Activated naive CD4-positive, alpha-beta T cell treated with anti-CD3 and anti-CD28 coated beads, Interleukin-2, amount 50 U/mL, for 24 hours (primary cell): ENCODE measurements around the gene AKAP13.
"Not testable (repeated sequence)": the region's sequence is repeated elsewhere in the genome, so short reads cannot be mapped to it uniquely, and the experiment has no call there.

ENCODE experiments used
- H3K27ac Mint-ChIP-seq: one replicate; pipeline ENCODE4 v1.8.0; 2021; ENCODE audit warnings: mild to moderate bottlenecking, mixed read lengths
- H3K27me3 Mint-ChIP-seq: one replicate; pipeline ENCODE4 v1.8.0; 2021; ENCODE audit warnings: mixed read lengths
- H3K36me3 Mint-ChIP-seq: one replicate; pipeline ENCODE4 v1.8.0; 2021; ENCODE audit warnings: mixed read lengths
- H3K4me1 Mint-ChIP-seq: one replicate; pipeline ENCODE4 v1.8.0; 2021; ENCODE audit warnings: mixed read lengths
- H3K4me3 Mint-ChIP-seq: one replicate; pipeline ENCODE4 v1.8.0; 2021; ENCODE audit warnings: mild to moderate bottlenecking, mixed read lengths
- H3K9me3 Mint-ChIP-seq: one replicate; pipeline ENCODE4 v1.8.0; 2021; ENCODE audit warnings: mixed read lengths

AKAP13 gene

GRCh38 chr15:85481543-85481942, 101.1 kb downstream of the AKAP13 start:
- H3K9me3 Mint-ChIP-seq, H3K27me3 Mint-ChIP-seq, H3K36me3 Mint-ChIP-seq, H3K4me3 Mint-ChIP-seq: not testable (repeated sequence)
- peak overlapping the region; percentile 6 for H3K27ac Mint-ChIP-seq
- peaks cover 87% of the 10 kb centered on the region for H3K4me1 Mint-ChIP-seq

GRCh38 chr15:85482894-85483293, 102.5 kb downstream of the AKAP13 start:
- H3K27ac Mint-ChIP-seq, result peak overlapping the region; percentile 30
- H3K36me3 Mint-ChIP-seq, result peaks cover 4% of the 10 kb centered on the region
- no peaks in the 10 kb centered on the region for H3K9me3 Mint-ChIP-seq
- H3K27me3 Mint-ChIP-seq, result no peaks in the 10 kb centered on the region
- peaks cover 81% of the 10 kb centered on the region for H3K4me1 Mint-ChIP-seq
- no peak overlapping the region for H3K4me3 Mint-ChIP-seq

GRCh38 chr15:85483955-85484354, 103.6 kb downstream of the AKAP13 start:
- not testable (repeated sequence) for H3K4me3 Mint-ChIP-seq, H3K36me3 Mint-ChIP-seq, H3K9me3 Mint-ChIP-seq, H3K27me3 Mint-ChIP-seq
- Mint-ChIP-seq H3K27ac (peak overlapping the region; percentile 80), H3K4me1 (peaks cover 83% of the 10 kb centered on the region)

- not testable (repeated sequence) for H3K4me3 Mint-ChIP-seq, H3K27me3 Mint-ChIP-seq, H3K36me3 Mint-ChIP-seq, H3K9me3 Mint-ChIP-seq
- Mint-ChIP-seq H3K27ac (peak overlapping the region; percentile 23), H3K4me1 (peaks cover 83% of the 10 kb centered on the region)
These were observed 104.5 kb downstream of the AKAP13 start for GRCh38 chr15:85484923-85485322.

GRCh38 chr15:85485956-85486567, 105.7 kb downstream of the AKAP13 start:
- no peaks in the 10 kb centered on the region for H3K9me3 Mint-ChIP-seq
- H3K36me3 Mint-ChIP-seq, result peaks cover 8% of the 10 kb centered on the region
- no peak overlapping the region for H3K27ac Mint-ChIP-seq
- H3K4me1 Mint-ChIP-seq, result peaks cover 83% of the 10 kb centered on the region
- H3K4me3 Mint-ChIP-seq, result no peak overlapping the region
- no peaks in the 10 kb centered on the region for H3K27me3 Mint-ChIP-seq

GRCh38 chr15:85487796-85488195, 107.4 kb downstream of the AKAP13 start:
- not testable (repeated sequence) for H3K9me3 Mint-ChIP-seq, H3K27ac Mint-ChIP-seq, H3K4me3 Mint-ChIP-seq, H3K27me3 Mint-ChIP-seq, H3K36me3 Mint-ChIP-seq
- peaks cover 70% of the 10 kb centered on the region for H3K4me1 Mint-ChIP-seq

- H3K4me1 Mint-ChIP-seq, result peaks cover 74% of the 10 kb centered on the region
- peaks cover 8% of the 10 kb centered on the region for H3K36me3 Mint-ChIP-seq
- no peak overlapping the region for H3K27ac Mint-ChIP-seq
- H3K4me3 Mint-ChIP-seq, result no peak overlapping the region
- no peaks in the 10 kb centered on the region for H3K9me3 Mint-ChIP-seq
- H3K27me3 Mint-ChIP-seq, result no peaks in the 10 kb centered on the region
These were observed 108.6 kb downstream of the AKAP13 start for GRCh38 chr15:85488997-85489396.

- no peak overlapping the region for H3K4me3 Mint-ChIP-seq
These were observed 109.5 kb downstream of the AKAP13 start for GRCh38 chr15:85489773-85490493.

GRCh38 chr15:85490856-85491255, 110.5 kb downstream of the AKAP13 start:
- no peaks in the 10 kb centered on the region for H3K9me3 Mint-ChIP-seq
- H3K4me3 Mint-ChIP-seq, result no peak overlapping the region
- no peak overlapping the region for H3K27ac Mint-ChIP-seq
- no peaks in the 10 kb centered on the region for H3K27me3 Mint-ChIP-seq
- H3K4me1 Mint-ChIP-seq, result peaks cover 76% of the 10 kb centered on the region
- peaks cover 8% of the 10 kb centered on the region for H3K36me3 Mint-ChIP-seq

More at GRCh38 chr15:85489773-85490493, 109.5 kb downstream of the AKAP13 start:
- Mint-ChIP-seq H3K4me1 (peaks cover 74% of the 10 kb centered on the region), H3K36me3 (peaks cover 8% of the 10 kb centered on the region), H3K9me3 (no peaks in the 10 kb centered on the region), H3K27me3 (no peaks in the 10 kb centered on the region), H3K27ac (no peak overlapping the region)

GRCh38 chr15:85491691-85492090, 111.3 kb downstream of the AKAP13 start:
- Mint-ChIP-seq H3K27me3 (no peaks in the 10 kb centered on the region), H3K4me3 (no peak overlapping the region), H3K9me3 (no peaks in the 10 kb centered on the region), H3K4me1 (peaks cover 76% of the 10 kb centered on the region), H3K27ac (no peak overlapping the region), H3K36me3 (peaks cover 10% of the 10 kb centered on the region)

- Mint-ChIP-seq H3K36me3 (peaks cover 9% of the 10 kb centered on the region), H3K27me3 (no peaks in the 10 kb centered on the region), H3K27ac (no peak overlapping the region), H3K9me3 (no peaks in the 10 kb centered on the region), H3K4me1 (peaks cover 79% of the 10 kb centered on the region), H3K4me3 (no peak overlapping the region)
These were observed 112.0 kb downstream of the AKAP13 start for GRCh38 chr15:85492406-85492805.

- Mint-ChIP-seq H3K9me3 (no peaks in the 10 kb centered on the region), H3K4me3 (no peak overlapping the region), H3K36me3 (peaks cover 4% of the 10 kb centered on the region), H3K27ac (no peak overlapping the region), H3K4me1 (peaks cover 81% of the 10 kb centered on the region), H3K27me3 (no peaks in the 10 kb centered on the region)
These were observed 112.9 kb downstream of the AKAP13 start for GRCh38 chr15:85493260-85493659.

- peaks cover 81% of the 10 kb centered on the region for H3K4me1 Mint-ChIP-seq
These were observed 113.8 kb downstream of the AKAP13 start for GRCh38 chr15:85494048-85494777.

GRCh38 chr15:85495096-85495495, 114.7 kb downstream of the AKAP13 start:
- Mint-ChIP-seq H3K27ac (no peak overlapping the region), H3K9me3 (no peaks in the 10 kb centered on the region), H3K4me3 (no peak overlapping the region), H3K36me3 (peaks cover 2% of the 10 kb centered on the region), H3K27me3 (no peaks in the 10 kb centered on the region), H3K4me1 (peaks cover 81% of the 10 kb centered on the region)

More at GRCh38 chr15:85494048-85494777, 113.8 kb downstream of the AKAP13 start:
- peaks cover 2% of the 10 kb centered on the region for H3K36me3 Mint-ChIP-seq
- H3K4me3 Mint-ChIP-seq, result no peak overlapping the region
- no peaks in the 10 kb centered on the region for H3K9me3 Mint-ChIP-seq
- H3K27me3 Mint-ChIP-seq, result no peaks in the 10 kb centered on the region
- H3K27ac Mint-ChIP-seq, result no peak overlapping the region

- H3K4me1 Mint-ChIP-seq, result peaks cover 81% of the 10 kb centered on the region
- H3K27me3 Mint-ChIP-seq, result no peaks in the 10 kb centered on the region
- no peak overlapping the region for H3K27ac Mint-ChIP-seq
- no peak overlapping the region for H3K4me3 Mint-ChIP-seq
- H3K36me3 Mint-ChIP-seq, result peaks cover 2% of the 10 kb centered on the region
- H3K9me3 Mint-ChIP-seq, result no peaks in the 10 kb centered on the region
These were observed 115.1 kb downstream of the AKAP13 start for GRCh38 chr15:85495544-85495943.

- no peak overlapping the region for H3K27ac Mint-ChIP-seq
- no peak overlapping the region for H3K4me3 Mint-ChIP-seq
- no peaks in the 10 kb centered on the region for H3K9me3 Mint-ChIP-seq
- peaks cover 2% of the 10 kb centered on the region for H3K36me3 Mint-ChIP-seq
- H3K27me3 Mint-ChIP-seq, result no peaks in the 10 kb centered on the region
- peaks cover 81% of the 10 kb centered on the region for H3K4me1 Mint-ChIP-seq
These were observed 115.7 kb downstream of the AKAP13 start for GRCh38 chr15:85496151-85496550.
